Activated CD8-positive, alpha-beta memory T cell treated with anti-CD3 and anti-CD28 coated beads for 1 hour (primary cell): ENCODE results near the gene DUSP6.

Experiments used
- DNase-seq, 2 donors: peaks; one replicate each; pipeline ENCODE4 v3.0.0-alpha.2; 2020; ENCODE audit warnings: low read depth in 1 of 2; ENCODE audit errors: extremely low read depth in 1 of 2

DUSP6 gene

DNA sequence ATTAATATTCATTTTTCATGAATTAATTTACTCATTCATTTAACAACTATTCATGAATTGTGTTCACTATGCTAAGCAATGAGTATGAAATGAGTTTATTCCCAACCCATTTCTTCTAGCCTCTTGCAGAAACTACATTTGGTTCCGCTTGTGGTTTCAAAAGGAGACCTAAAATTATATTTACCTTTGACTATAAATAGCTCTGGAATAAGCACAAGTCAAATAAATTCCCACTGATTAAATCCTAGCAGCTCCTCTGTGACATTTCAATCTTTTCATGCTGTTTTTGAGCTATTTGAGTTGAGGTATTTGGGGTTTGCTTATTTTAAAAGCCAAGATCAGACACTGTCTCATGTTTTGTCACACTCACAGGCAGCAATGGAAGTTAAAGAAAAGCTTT, 46.9 kb downstream of the DUSP6 start:
- DNase-seq = no peak

DNA sequence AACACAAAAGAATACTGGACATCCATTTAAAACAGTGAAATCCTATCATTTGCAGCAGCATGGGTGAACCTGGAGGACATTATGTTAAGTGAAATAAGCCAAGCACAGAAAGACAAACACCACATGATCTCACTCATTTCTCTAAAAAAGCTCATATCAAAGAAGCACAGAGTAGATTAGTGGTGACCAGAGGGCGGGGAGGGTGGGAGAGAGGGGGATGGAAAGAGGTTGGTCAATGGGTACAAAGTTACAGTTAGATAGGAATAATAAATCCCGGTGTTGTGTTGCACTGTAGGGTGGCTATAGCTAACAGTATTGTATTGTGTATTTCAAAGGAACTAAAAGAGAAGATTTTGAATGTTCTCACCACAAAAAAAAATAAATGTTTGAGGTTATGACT, 52.4 kb downstream of the DUSP6 start:
- DNase-seq = no peak

DNA sequence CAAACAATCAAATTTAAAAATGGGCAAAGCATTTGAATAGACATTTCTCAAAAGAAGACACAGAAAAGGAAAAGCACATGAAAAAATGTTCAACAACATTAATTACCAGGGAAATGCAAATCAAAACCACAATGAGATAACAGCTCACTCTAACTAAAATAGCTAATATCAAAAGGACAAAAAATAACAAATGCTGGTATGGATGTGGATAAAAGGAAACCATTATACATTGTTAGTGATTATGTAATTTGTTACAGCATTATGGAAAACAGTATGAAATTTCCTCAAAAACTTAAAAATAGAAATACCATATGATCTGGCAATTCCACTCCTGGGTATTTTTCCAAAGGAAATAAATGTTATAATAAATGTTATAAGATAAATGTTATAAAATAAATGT, 52.9 kb downstream of the DUSP6 start:
- no peak for DNase-seq
